Measurements from ENCODE around the gene METTL16.

METTL16 gene

GRCh38 chr17:2453325-2453724, 58.4 kb downstream of the METTL16 start:
- TF ChIP-seq EGR1 (IDR thresholded peaks at IDR 0.05), result no peak
- TF ChIP-seq TAF1 (IDR thresholded peaks at IDR 0.05; ENCODE audit: low read depth), result no peak
- no peak for TF ChIP-seq ZBTB7A (IDR thresholded peaks at IDR 0.05; ENCODE audit: low read depth)
- no peak for TF ChIP-seq CEBPB (IDR thresholded peaks at IDR 0.05)
- TF ChIP-seq RAD21 (IDR thresholded peaks at IDR 0.05; ENCODE audit: low read depth), result no peak
- TF ChIP-seq FOXM1 (IDR thresholded peaks at IDR 0.05; ENCODE audit: borderline replicate concordance, low read depth), result no peak
- TF ChIP-seq EP300 (IDR thresholded peaks at IDR 0.05; ENCODE audit: borderline replicate concordance), result no peak
- TF ChIP-seq YY1 (IDR thresholded peaks at IDR 0.05; ENCODE audit: low read depth), result no peak
- TF ChIP-seq CREB1 (IDR thresholded peaks at IDR 0.05; ENCODE audit: low read depth), result no peak

- TF ChIP-seq TAF1 (IDR thresholded peaks at IDR 0.05; ENCODE audit: low read depth) (no peak), ZBTB7A (IDR thresholded peaks at IDR 0.05; ENCODE audit: low read depth) (no peak), RAD21 (IDR thresholded peaks at IDR 0.05; ENCODE audit: low read depth) (no peak), TCF12 (IDR thresholded peaks at IDR 0.05; ENCODE audit: low read depth) (no peak), USF1 (IDR thresholded peaks at IDR 0.05) (no peak), EP300 (IDR thresholded peaks at IDR 0.05; ENCODE audit: borderline replicate concordance) (no peak), CEBPB (IDR thresholded peaks at IDR 0.05) (no peak), EGR1 (IDR thresholded peaks at IDR 0.05) (no peak), REST (IDR thresholded peaks at IDR 0.05; ENCODE audit: low read depth) (no peak), FOXM1 (IDR thresholded peaks at IDR 0.05; ENCODE audit: borderline replicate concordance, low read depth) (no peak), YY1 (IDR thresholded peaks at IDR 0.05; ENCODE audit: low read depth) (no peak), NFIC (IDR thresholded peaks at IDR 0.05) (no peak), CREB1 (IDR thresholded peaks at IDR 0.05; ENCODE audit: low read depth) (no peak), TEAD4 (IDR thresholded peaks at IDR 0.05) (no peak)
- TF ChIP-seq, protein P1, sequence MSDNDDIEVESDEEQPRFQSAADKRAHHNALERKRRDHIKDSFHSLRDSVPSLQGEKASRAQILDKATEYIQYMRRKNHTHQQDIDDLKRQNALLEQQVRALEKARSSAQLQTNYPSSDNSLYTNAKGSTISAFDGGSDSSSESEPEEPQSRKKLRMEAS (IDR thresholded peaks at IDR 0.05), result no peak
Measured at GRCh38 chr17:2452216-2452750, 59.4 kb downstream of the METTL16 start.

DNA sequence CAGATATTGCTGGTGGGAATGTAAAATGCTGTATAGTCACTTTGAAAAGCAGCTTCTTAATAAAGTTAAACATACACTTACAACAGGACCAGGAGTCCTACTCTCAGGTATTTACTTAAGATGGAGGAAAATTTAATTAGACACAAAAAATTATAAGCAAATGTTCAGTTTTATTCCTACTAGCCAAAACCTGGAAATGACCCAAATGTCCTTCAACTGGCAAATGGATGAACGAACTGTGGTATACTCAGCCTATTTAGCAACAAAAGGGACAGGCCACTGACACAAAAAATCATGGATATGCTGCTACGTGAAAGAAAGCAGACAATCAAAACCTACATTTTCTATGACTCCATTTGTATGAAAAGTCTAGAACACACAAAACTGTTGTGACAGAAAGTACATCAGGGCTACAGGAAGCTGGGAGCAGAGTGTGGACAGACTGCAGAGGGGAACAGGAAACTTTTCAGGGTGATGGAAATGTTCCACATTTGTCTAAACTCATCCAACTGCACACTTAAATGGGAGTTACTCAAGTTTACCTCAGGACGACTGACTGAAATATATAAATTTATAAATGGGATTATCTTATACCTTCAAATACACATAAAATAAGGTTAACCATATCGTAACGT, 61.6 kb downstream of the METTL16 start:
- TF ChIP-seq YY1 (IDR thresholded peaks at IDR 0.05; ENCODE audit: low read depth) (no peak), REST (IDR thresholded peaks at IDR 0.05; ENCODE audit: low read depth) (no peak), CREB1 (IDR thresholded peaks at IDR 0.05; ENCODE audit: low read depth) (no peak), EP300 (IDR thresholded peaks at IDR 0.05; ENCODE audit: borderline replicate concordance) (no peak), RAD21 (IDR thresholded peaks at IDR 0.05; ENCODE audit: low read depth) (no peak), ZBTB7A (IDR thresholded peaks at IDR 0.05; ENCODE audit: low read depth) (no peak), NFIC (IDR thresholded peaks at IDR 0.05) (no peak), FOXM1 (IDR thresholded peaks at IDR 0.05; ENCODE audit: borderline replicate concordance, low read depth) (no peak), TAF1 (IDR thresholded peaks at IDR 0.05; ENCODE audit: low read depth) (no peak), USF1 (IDR thresholded peaks at IDR 0.05) (no peak), CEBPB (IDR thresholded peaks at IDR 0.05) (no peak), EGR1 (IDR thresholded peaks at IDR 0.05) (no peak), TCF12 (IDR thresholded peaks at IDR 0.05; ENCODE audit: low read depth) (no peak), TEAD4 (IDR thresholded peaks at IDR 0.05) (no peak)
- TF ChIP-seq, protein P1 (IDR thresholded peaks at IDR 0.05), result no peak

DNA sequence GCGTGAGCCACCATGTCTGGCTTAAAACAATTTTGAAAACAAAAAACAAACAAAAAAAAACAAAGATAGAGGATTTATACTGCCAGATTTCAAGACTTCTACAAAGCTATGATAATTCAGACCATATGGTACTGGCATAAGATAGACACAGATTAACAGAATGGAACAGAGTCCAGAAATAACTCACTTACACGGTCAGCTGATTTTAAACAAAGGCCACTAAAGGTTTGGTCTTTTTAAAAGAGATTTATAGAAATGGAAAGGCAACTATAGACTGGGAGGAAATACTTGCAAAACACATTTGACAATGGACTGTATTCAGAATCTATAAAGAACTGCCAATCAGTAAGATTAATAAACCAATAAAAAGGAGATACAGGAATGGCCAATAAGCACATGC, 62.2 kb downstream of the METTL16 start:
- TF ChIP-seq CEBPB (IDR thresholded peaks at IDR 0.05) (peak; percentile 58), EP300 (IDR thresholded peaks at IDR 0.05; ENCODE audit: borderline replicate concordance) (peak; percentile 43; the same call in 1 of the 2 replicates), NFIC (IDR thresholded peaks at IDR 0.05) (peak; percentile 79)
- TF ChIP-seq, protein P1 (IDR thresholded peaks at IDR 0.05), result no peak

DNA sequence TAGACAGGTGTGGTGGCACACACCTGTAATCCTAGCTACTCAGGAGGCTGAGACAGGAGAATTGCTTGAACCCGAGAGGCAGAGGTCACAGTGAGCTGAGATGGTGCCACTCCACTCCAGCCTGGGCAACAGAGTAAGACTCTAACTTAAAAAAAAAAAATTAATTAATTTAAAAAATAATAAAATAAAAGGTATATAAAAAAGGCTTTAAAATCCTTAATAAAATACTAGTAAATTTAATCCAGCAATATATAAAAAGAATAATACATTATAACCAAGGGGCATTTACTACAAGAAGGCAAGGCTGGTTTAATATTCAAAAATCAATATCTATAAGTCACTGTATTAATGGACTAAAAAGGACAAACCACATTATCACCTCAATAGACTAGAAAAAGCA, 66.0 kb downstream of the METTL16 start:
- TF ChIP-seq CREB1 (IDR thresholded peaks at IDR 0.05; ENCODE audit: low read depth) (no peak), YY1 (IDR thresholded peaks at IDR 0.05; ENCODE audit: low read depth) (no peak), FOXM1 (IDR thresholded peaks at IDR 0.05; ENCODE audit: borderline replicate concordance, low read depth) (no peak), TEAD4 (IDR thresholded peaks at IDR 0.05) (no peak), EP300 (IDR thresholded peaks at IDR 0.05; ENCODE audit: borderline replicate concordance) (no peak), NFIC (IDR thresholded peaks at IDR 0.05) (no peak), TAF1 (IDR thresholded peaks at IDR 0.05; ENCODE audit: low read depth) (no peak), CEBPB (IDR thresholded peaks at IDR 0.05) (no peak), ZBTB7A (IDR thresholded peaks at IDR 0.05; ENCODE audit: low read depth) (no peak), RAD21 (IDR thresholded peaks at IDR 0.05; ENCODE audit: low read depth) (no peak), REST (IDR thresholded peaks at IDR 0.05; ENCODE audit: low read depth) (no peak), TCF12 (IDR thresholded peaks at IDR 0.05; ENCODE audit: low read depth) (no peak), EGR1 (IDR thresholded peaks at IDR 0.05) (no peak), USF1 (IDR thresholded peaks at IDR 0.05) (no peak)
- TF ChIP-seq, protein P1 (IDR thresholded peaks at IDR 0.05), result no peak
